ENCODE measurements around the gene ZNF84.
A peak's percentile ranks its signal among the peaks of the same experiment; 100 is the strongest.

ZNF84 gene

DNA sequence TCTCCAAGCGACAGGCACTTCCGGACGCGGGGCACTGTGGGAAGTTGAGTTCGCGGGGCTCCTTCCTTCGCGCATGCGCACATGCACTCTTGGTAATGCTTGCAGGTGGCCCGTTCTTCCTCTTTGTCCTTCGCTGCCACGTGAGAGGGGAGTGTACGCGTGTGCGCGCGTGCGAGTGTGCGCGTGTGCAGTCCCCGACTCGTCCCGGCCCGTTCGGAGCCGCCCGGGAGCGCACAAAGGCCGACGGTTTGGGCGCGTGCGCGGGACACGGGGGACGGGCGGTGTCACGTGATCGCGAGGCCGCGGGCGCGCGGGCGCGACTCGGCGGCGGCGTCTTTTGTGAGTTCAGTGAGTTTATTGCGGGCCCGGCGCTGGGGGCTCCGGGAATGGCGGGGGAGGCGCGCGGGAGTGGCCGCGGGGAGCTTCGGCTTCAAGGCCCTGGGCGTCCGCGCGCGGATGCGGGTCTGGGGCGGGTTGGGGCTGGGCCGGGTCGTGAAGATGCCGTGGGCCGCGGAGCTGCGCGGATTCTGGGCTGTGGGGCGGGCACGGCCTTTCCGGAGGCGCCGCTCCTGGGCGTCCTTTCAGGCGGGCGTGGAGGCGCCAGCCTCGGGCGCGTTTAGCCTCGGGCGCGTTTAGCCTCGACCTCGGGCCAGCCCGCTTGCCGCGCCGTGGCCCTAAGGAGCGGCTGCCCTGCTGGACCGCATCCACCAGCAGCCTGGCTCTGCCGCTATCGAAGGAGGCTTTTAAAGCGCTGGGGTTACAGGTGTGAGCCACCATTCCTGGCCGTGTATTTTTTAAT lies at the start of gene ZNF84:
Gene ZNF84, plus strand, starts transcription at position 303 of the 799 bp plus-strand sequence. CDS start 3,959 bp downstream, outside the sequence.
- peak; percentile 97 for DNase-seq

DNA sequence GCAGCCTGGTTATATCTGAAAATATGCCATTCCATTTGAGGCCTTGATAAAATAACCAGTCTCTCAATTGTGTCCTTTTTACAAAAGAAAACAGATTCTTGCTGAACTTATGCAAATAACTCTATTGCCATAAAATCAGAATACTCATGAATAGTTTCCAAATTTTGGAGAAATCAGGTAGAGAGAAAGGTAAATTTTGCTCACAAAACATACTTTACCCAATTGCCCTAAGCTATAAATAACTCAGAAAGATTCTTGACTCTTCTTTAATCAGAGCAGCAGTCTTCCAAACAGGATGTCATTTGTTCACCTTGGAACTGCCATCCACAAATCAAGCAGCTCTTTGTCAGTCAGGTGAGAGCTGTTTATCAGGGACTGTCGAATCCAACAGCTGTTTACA lies 38.6 kb upstream of the ZNF84 start:
- DNase-seq = no peak

DNA sequence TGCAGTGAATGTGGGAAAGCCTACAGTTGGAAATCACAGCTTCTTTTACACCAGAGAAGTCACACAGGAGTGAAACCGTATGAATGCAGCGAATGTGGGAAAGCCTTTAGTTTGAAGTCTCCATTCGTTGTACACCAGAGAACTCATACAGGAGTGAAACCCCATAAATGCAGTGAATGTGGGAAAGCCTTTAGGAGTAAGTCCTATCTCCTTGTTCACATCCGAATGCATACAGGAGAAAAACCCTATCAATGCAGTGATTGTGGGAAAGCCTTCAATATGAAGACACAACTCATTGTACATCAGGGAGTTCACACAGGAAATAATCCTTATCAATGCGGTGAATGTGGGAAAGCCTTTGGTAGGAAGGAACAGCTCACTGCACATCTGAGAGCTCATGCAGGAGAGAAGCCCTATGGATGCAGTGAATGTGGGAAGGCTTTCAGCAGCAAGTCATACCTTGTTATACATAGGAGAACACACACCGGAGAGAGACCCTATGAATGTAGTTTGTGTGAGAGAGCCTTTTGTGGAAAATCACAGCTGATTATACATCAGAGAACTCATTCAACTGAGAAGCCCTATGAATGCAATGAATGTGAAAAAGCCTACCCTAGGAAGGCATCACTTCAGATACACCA lies 26.5 kb upstream of the ZNF84 start:
- no peak for DNase-seq

DNA sequence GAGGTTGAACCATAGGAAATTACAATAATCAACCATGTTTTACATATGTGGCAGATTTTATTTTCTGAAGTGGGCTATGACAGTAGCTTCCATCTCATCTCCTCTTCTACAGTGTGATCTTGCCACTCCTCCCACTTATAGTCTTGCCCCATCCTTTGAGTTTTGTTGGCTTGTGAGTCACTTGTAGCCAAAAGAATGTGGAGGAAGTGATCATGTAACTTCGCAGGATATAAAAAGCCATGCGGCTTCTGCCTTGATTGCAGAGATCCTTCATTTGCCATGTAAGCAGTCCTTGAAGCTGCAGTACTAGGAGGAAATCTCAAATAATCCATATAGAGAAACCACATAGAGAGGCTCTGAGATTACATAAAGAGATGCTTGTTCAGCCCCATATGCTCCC lies 13.7 kb upstream of the ZNF84 start:
- no peak for DNase-seq

DNA sequence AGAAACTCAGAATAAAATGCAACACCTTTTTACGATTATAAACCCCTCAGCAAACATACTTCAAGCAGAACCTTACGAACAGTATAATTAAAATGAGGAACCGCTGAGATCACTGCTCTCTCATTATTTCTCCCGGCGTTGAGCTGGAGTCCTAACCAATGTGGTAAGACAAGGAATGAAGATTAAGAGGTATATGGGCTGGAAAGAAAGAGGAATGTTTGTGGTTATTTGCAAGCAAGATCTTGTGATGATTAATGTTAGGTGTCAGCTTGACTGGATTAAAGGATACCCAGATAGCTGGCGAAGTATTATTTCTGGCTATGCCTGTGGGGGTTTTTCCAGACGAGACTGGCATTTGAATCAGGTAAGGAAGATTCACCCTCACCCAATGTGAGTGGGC lies 10.3 kb upstream of the ZNF84 start:
- no peak for DNase-seq

GRCh38 chr12:133038118-133038709 lies 905 bp downstream of the ZNF84 start:
- DNase-seq = no peak

GRCh38 chr12:133046698-133047097 lies 9.4 kb downstream of the ZNF84 start:
- no peak for DNase-seq

DNA sequence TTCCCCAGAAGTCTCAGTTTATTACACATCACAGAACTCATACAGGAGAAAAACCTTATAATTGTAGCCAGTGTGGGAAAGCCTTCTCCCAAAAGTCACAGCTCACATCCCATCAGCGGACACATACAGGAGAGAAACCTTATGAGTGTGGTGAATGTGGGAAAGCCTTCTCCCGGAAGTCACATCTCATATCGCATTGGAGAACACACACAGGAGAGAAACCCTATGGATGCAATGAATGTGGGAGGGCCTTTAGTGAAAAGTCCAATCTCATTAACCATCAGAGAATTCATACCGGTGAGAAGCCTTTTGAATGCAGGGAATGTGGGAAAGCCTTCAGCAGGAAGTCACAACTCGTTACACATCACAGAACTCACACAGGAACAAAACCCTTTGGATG lies 20.1 kb downstream of the ZNF84 start:
- no peak for DNase-seq

DNA sequence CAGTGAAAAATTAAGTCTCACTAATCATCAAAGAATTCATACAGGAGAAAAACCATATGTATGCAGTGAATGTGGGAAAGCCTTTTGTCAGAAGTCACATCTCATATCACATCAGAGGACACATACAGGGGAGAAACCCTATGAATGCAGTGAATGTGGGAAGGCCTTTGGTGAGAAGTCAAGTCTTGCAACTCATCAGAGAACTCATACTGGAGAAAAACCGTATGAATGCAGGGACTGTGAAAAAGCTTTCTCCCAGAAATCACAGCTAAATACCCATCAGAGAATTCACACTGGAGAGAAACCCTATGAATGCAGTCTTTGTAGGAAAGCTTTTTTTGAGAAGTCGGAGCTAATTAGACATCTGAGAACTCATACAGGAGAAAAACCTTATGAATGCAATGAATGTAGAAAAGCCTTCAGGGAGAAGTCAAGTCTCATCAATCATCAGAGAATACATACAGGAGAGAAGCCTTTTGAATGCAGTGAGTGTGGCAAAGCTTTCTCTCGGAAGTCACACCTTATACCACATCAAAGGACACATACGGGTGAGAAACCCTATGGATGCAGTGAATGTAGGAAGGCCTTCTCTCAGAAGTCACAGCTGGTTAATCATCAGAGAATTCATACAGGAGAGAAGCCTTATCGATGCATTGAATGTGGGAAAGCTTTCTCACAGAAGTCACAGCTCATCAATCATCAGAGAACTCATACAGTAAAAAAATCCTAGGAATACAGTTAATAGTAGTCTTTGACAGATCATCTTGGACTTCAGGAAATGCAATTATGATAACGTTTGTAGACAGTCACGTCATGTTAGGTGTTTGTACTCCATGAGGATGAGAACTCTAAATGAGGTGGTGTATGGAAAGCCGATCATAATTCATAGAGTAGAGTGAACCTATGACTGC lies 21.1 kb downstream of the ZNF84 start:
- DNase-seq = no peak

- DNase-seq = no peak
These were observed 24.6 kb downstream of the ZNF84 start for GRCh38 chr12:133061954-133062353.

DNA sequence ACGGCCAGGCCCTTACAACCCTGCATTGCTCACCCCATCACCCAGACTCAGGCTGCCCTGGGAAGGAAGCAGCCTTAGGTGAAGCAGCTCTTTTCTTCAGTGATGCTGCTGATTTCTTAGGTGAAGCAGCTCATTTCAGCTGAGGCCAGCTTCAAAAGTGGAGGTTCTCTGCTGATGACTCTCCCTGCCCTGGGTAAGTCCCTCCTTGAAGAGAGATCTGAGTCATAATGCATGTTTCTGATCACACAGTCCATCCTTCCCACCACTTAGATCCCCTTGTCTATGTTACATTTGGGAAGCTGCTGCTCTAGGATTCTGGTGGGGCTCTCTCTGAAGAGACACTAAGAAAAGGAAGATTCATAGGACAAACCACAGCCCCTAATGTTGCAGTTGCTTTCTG lies 26.2 kb downstream of the ZNF84 start:
- DNase-seq = no peak

- DNase-seq = no peak
These were observed 36.5 kb downstream of the ZNF84 start for GRCh38 chr12:133073836-133074235.

GRCh38 chr12:133080026-133080367 lies 42.7 kb downstream of the ZNF84 start:
- peak; percentile 99 for DNase-seq

GRCh38 chr12:133080368-133081158 lies 43.3 kb downstream of the ZNF84 start, which contains the start of gene ZNF140:
ZNF140 (plus strand) TSS chr12:133080923; CDS start chr12:133081321, 398 bp downstream.
- DNase-seq = peak; percentile 98

DNA sequence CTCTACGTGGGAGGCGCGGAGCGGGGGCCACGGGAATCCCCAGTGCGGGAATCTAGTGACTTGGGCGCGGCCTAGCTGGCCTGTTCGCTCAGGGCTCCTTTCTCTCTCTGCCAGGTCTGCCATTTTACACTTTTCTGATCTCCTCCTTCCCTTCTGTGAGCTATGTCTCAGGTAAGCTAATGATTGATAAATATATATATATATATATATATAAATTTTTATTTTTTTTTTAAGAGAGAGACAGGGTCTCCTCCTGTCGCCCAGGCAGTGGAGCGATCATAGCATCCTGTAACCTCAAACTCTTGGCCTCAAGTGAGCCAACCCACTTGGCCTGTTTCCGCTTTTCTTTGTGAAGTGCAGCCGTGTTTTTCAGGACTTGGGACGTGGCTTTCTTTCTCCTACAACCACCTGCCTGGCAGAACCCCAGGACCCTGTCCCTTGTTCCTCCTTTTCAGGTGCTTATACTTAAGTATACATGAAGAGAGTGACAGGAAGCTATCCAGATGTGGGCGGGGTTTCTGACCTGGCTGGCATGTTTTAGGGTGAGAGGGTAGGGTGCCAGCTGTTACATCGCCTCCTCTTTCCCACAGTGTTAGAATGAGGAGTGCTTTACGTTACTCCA lies 44.0 kb downstream of the ZNF84 start:
- no peak for DNase-seq

- no peak for DNase-seq
These were observed 46.0 kb downstream of the ZNF84 start for GRCh38 chr12:133083345-133083744.

DNA sequence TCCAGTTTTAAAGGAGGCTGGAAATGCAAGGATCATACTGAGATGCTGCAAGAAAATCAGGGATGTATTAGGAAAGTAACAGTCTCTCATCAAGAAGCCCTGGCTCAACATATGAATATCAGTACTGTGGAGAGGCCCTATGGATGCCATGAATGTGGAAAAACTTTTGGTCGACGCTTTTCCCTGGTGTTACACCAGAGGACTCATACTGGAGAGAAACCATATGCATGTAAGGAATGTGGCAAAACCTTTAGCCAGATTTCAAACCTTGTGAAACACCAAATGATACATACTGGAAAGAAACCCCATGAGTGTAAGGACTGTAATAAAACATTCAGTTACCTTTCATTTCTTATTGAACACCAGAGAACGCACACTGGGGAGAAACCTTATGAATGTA lies 68.3 kb downstream of the ZNF84 start:
- DNase-seq = no peak

GRCh38 chr12:133106253-133106652 lies 68.9 kb downstream of the ZNF84 start:
- DNase-seq = no peak

DNA sequence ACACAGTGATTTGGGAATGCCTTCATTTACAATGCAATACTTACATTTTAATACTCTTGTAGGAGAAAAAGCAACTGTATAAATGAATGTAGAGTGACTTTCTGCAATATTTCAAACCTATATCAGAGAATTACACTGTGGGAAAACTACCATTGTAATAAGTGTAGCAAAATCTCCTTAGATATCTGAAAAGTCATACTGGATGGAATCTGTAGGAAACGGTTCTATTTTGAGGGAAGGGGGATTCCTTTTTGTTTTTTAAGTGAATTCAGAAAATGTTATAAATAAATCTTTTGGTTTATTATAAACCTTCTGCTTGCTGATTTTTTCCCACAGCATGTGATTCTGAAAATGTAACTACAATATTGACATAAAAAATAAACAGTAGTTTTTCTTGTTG lies 69.8 kb downstream of the ZNF84 start:
- no peak for DNase-seq

- DNase-seq = no peak
These were observed 70.8 kb downstream of the ZNF84 start for GRCh38 chr12:133108150-133108549.

All from NCI-H1092 (cell line).